Stomach (tissue), 4 donors: Measurements from ENCODE around the gene TGM3.

Experiments used
- EP300 ChIP-seq: sonication (generic); formaldehyde crosslinking; IDR thresholded peaks from one replicate; pipeline ENCODE4 v1.6.1; 2017; ENCODE audit warnings: antibody characterized with exemption
- POLR2A ChIP-seq, 4 donors: fragments of 450-650 bp; IDR thresholded peaks; one replicate each; pipeline ENCODE4 v1.6.1; 2016; ENCODE audit warnings: antibody characterized with exemption in 4 of 4, control low read depth in 2 of 4, mild to moderate bottlenecking in 1 of 4, moderate library complexity in 1 of 4
- POLR2AphosphoS5 ChIP-seq, 3 donors: sonication (generic); formaldehyde crosslinking; IDR thresholded peaks; one replicate each; pipeline ENCODE4 v1.6.1; 2016; ENCODE audit warnings: antibody characterized with exemption in 3 of 3
- TF ChIP-seq, protein P1 (sequence below), 7 experiments: fragments of 450-650 bp in 4 of 7; fragments of 200-600 bp in 3 of 7; sonication (generic) in 3 of 7; IDR thresholded peaks; one replicate each; pipeline ENCODE4 v1.5.1; 2016 to 2019; ENCODE audit warnings: antibody characterized with exemption in 7 of 7, control low read depth in 2 of 7, mild to moderate bottlenecking in 1 of 7

DNA sequence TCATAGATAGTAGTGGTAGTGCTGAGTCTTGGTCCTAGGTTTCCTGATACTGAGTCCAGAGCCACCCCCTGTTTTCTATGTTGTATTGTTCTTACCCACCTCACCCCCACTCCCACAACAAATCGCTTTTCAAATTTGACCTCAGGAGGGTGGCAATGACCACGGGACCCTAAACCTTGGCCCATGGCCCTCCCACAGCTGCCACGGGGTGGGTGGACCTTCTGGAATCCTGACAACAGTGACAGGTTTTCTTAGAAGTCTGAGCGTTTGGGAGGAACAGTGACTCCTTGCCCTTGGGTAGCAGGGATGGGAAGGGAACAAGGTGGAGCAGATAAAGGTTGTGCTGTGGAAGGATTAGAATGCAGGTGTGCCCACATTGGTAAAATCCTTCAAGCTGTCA lies 36.9 kb downstream of the TGM3 start:
- TF ChIP-seq POLR2A (IDR thresholded peaks at IDR 0.05) (no peak), EP300 (no peak), POLR2AphosphoS5 (IDR thresholded peaks at IDR 0.05) (no peak)
- TF ChIP-seq, protein P1, sequence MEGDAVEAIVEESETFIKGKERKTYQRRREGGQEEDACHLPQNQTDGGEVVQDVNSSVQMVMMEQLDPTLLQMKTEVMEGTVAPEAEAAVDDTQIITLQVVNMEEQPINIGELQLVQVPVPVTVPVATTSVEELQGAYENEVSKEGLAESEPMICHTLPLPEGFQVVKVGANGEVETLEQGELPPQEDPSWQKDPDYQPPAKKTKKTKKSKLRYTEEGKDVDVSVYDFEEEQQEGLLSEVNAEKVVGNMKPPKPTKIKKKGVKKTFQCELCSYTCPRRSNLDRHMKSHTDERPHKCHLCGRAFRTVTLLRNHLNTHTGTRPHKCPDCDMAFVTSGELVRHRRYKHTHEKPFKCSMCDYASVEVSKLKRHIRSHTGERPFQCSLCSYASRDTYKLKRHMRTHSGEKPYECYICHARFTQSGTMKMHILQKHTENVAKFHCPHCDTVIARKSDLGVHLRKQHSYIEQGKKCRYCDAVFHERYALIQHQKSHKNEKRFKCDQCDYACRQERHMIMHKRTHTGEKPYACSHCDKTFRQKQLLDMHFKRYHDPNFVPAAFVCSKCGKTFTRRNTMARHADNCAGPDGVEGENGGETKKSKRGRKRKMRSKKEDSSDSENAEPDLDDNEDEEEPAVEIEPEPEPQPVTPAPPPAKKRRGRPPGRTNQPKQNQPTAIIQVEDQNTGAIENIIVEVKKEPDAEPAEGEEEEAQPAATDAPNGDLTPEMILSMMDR (IDR thresholded peaks at IDR 0.05), result no peak
